HepG2 (cell line): ENCODE measurements around the gene MRPL20. TPM values are rescaled to one million over a fixed set of nuclear protein-coding genes. Genes with fewer than 3 reads are reported as not detected.

Source experiments
- ATAC-seq: fragments of 200-7000 bp; cut with Tn5 transposase; 3 replicates; pipeline ENCODE4 v1.9.1; 2020; ENCODE audit warnings: mild to moderate bottlenecking, moderate library complexity
- BruUV-seq: library from RNA; stranded (reverse); fragments of 400-500 nt; replicated peaks from 2 replicates; lab custom pipeline; 2021; lab: Mats Ljungman, UMichigan
- CTCF ChIA-PET: fragments of 300-600 bp; formaldehyde crosslinking; extraction: SDS; loops from one replicate; lab custom pipeline; 2021; ENCODE audit warnings: low total read pairs, inconsistent platforms, low intra/inter-chr PET ratio; lab: Yijun Ruan, JAX
- POLR2A ChIA-PET: fragments of 350-600 bp; sonication (Branson Sonifier 250); formaldehyde crosslinking; loops from one replicate; lab custom pipeline; 2020; ENCODE audit warnings: antibody characterized with exemption, inconsistent platforms; lab: Yijun Ruan, JAX
- DNase-seq: peaks from one replicate; pipeline ENCODE4 v3.0.0-alpha.2; 2015; ENCODE audit warnings: low spot score
- FAIRE-seq: peaks from 3 replicates; lab custom pipeline; 2011; peaks lifted over from hg19 to GRCh38; lab: Jason Lieb, UNC
- H2AFZ ChIP-seq: one replicate; pipeline ENCODE4 v1.6.1; 2011; ENCODE audit warnings: low read length, inconsistent platforms
- H3K27ac ChIP-seq: fragments of 300-600 bp; 3 replicates; pipeline ENCODE4 v1.8.0; 2011; ENCODE audit warnings: mixed run types, mild to moderate bottlenecking, mixed read lengths, low read length, inconsistent platforms; ENCODE audit not compliant: insufficient read depth; ENCODE audit errors: extremely low read length
- H3K27me3 ChIP-seq, 2 experiments: fragments of 200-600 bp in 1 of 2; 2 replicates in 1 of 2; 3 replicates in 1 of 2; pipeline versions ENCODE4 v1.6.0 to v1.8.0; 2011; ENCODE audit warnings: low read length in 2 of 2, mild to moderate bottlenecking in 2 of 2, moderate library complexity in 2 of 2, inconsistent platforms in 1 of 2; ENCODE audit not compliant: insufficient read depth in 2 of 2, control insufficient read depth in 1 of 2
- H3K36me3 ChIP-seq, 2 experiments: fragments of 200-600 bp in 1 of 2; replicated peaks in 1 of 2; 2 replicates in 1 of 2; 3 replicates in 1 of 2; pipeline versions ENCODE4 v1.5.1 to v1.8.0; 2011; ENCODE audit warnings: low read length in 2 of 2, inconsistent platforms in 1 of 2; ENCODE audit not compliant: insufficient read depth in 2 of 2, control insufficient read depth in 1 of 2
- H3K4me1 ChIP-seq: 2 replicates; pipeline ENCODE4 v1.5.1; 2012; ENCODE audit warnings: low read length, inconsistent platforms; ENCODE audit not compliant: insufficient read depth
- H3K4me2 ChIP-seq: 2 replicates; pipeline ENCODE4 v1.6.0; 2011; ENCODE audit warnings: low read depth, low read length, inconsistent platforms
- H3K4me3 ChIP-seq, 3 experiments: fragments of 200-600 bp in 1 of 3; sonication (generic), shearing (Covaris generic) in 1 of 3; replicated peaks in 1 of 3; 2 replicates each; pipeline ENCODE4 v1.5.1; 2011 to 2016; ENCODE audit warnings: low read length in 3 of 3, inconsistent platforms in 2 of 3, low read depth in 2 of 3, mild to moderate bottlenecking in 2 of 3, control low read depth in 1 of 3, mixed read lengths in 1 of 3; ENCODE audit not compliant: insufficient read depth in 1 of 3
- H3K79me2 ChIP-seq: one replicate; pipeline ENCODE4 v1.6.1; 2011; ENCODE audit warnings: low read length, inconsistent platforms; ENCODE audit not compliant: insufficient read depth
- H3K9ac ChIP-seq: 2 replicates; pipeline ENCODE4 v1.6.0; 2011; ENCODE audit warnings: mild to moderate bottlenecking, low read depth, low read length, inconsistent platforms; ENCODE audit not compliant: insufficient read depth
- H3K9me3 ChIP-seq: 2 replicates; pipeline ENCODE4 v1.5.1; 2012; ENCODE audit warnings: mild to moderate bottlenecking, low read length
- H4K20me1 ChIP-seq: 2 replicates; pipeline ENCODE4 v1.6.0; 2011; ENCODE audit warnings: inconsistent platforms, mild to moderate bottlenecking, low read length, moderate library complexity; ENCODE audit not compliant: insufficient read depth
- AGO2 ChIP-seq: fragments of 200-400 bp; formaldehyde crosslinking; optimal IDR thresholded peaks from 2 replicates; pipeline ENCODE3; 2017; ENCODE audit warnings: mild to moderate bottlenecking, low read depth, low read length, moderate library complexity
- CHD2 ChIP-seq: IDR thresholded peaks from 2 replicates; pipeline ENCODE4 v1.6.1; 2011; ENCODE audit warnings: low read depth, low read length, improper control_type of control experiment
- MED1 ChIP-seq: sonication (generic); formaldehyde crosslinking; IDR thresholded peaks from 2 replicates; pipeline ENCODE4 v1.4.0; 2020; ENCODE audit warnings: missing genetic modification reagents
- NPAS2 ChIP-seq: sonication (generic); formaldehyde crosslinking; IDR thresholded peaks from 2 replicates; pipeline ENCODE4 v1.8.0; 2022; ENCODE audit warnings: mild to moderate bottlenecking, missing genetic modification reagents, borderline replicate concordance
- REST ChIP-seq, 2 experiments: IDR thresholded peaks; 2 replicates each; pipeline ENCODE4 v1.6.1; 2011 to 2012; ENCODE audit warnings: low read length in 2 of 2, borderline replicate concordance in 1 of 2, low read depth in 1 of 2, mild to moderate bottlenecking in 1 of 2, moderate library complexity in 1 of 2
- RFXANK ChIP-seq: IDR thresholded peaks from 2 replicates; pipeline ENCODE4 v1.6.1; 2016
- SALL2 ChIP-seq: sonication (generic); formaldehyde crosslinking; IDR thresholded peaks from 2 replicates; pipeline ENCODE4 v1.8.1; 2023; ENCODE audit warnings: mild to moderate bottlenecking, missing genetic modification reagents, inconsistent platforms
- ZNF280B ChIP-seq: sonication (generic); formaldehyde crosslinking; IDR thresholded peaks from 2 replicates; pipeline ENCODE4 v1.5.0; 2020; ENCODE audit warnings: missing genetic modification reagents, mild to moderate bottlenecking, borderline replicate concordance
- WGBS: methylation state at CpG from one replicate; pipeline ENCODE4 v1.1.6; 2017; ENCODE audit warnings: low lambda C conversion rate; 5-methylcytosine and 5-hydroxymethylcytosine counted together
- in situ Hi-C: cut with HindIII; loops from 2 replicates; pipeline ENCODE4 v1.10.0; 2017; ENCODE audit warnings: low pct_unique_long_range_greater_than_20kb; ENCODE audit not compliant: extremely low pct_ligation_motif_present
- intact Hi-C: fragments of 100-400 bp; cut with micrococcal nuclease; formaldehyde crosslinking; loops from one replicate; pipeline ENCODE4 v1.10.0; 2022; ENCODE audit not compliant: unreplicated experiment
- polyA plus RNA-seq, 8 experiments: library from polyadenylated mRNA; depleted of rRNA in 3 of 8; stranded (reverse) in 7 of 8; unstranded in 1 of 8; fragments of >200 nt; fragmentation: Illumina TruSeq in 4 of 8; extraction: Trizol in 4 of 8; gene quantifications; 2 replicates each; pipeline versions ENCODE4 v1.2.1 to v1.2.3, GENCODE V29; 2011 to 2016; ENCODE audit warnings: low read depth in 4 of 8, missing spikeins in 1 of 8, mixed read lengths in 1 of 8; ENCODE audit not compliant: insufficient read depth in 1 of 8
- total RNA-seq, 5 experiments: library from RNA; depleted of rRNA; stranded (reverse); fragments of >200 nt; fragmentation: Illumina TruSeq; extraction: Trizol; gene quantifications; 2 replicates each; pipeline ENCODE4 v1.2.3, GENCODE V29; 2016; ENCODE audit warnings: low read depth in 1 of 5

The MRPL20 gene
- total and polyA plus RNA-seq, 2 of the 13 experiments (the other 11 are each of a cell fraction or from before 2014, with no cell fraction given): 59.2 to 127 TPM

- ATAC-seq: no peak
These were observed 33.1 kb downstream of the MRPL20 start for GRCh38 chr1:1373815-1374588.

More at GRCh38 chr1:1373815-1374588, 33.1 kb downstream of the MRPL20 start:
- Histone ChIP-seq H3K4me1 (peaks cover 37% of the 10 kb centered on the region), H3K27ac (peak overlapping the region; percentile 79), H3K79me2 (peaks cover 19% of the 10 kb centered on the region), H3K4me2 (peak overlapping the region; percentile 91), H3K27me3 (no peaks in the 10 kb centered on the region; a peak in 1 of 5 replicates), H3K9me3 (no peaks in the 10 kb centered on the region), H2AFZ (no peak overlapping the region), H3K4me3 (peak overlapping the region; percentile 75 to 99 (median 90)), H3K36me3 (peaks cover 0 to 3% of the 10 kb centered on the region in 2 experiments; a peak in 1 of 5 replicates), H3K9ac (peak overlapping the region; percentile 98), H4K20me1 (no peaks in the 10 kb centered on the region)
- no peak for TF ChIP-seq REST (IDR thresholded peaks at IDR 0.05; ENCODE audit: borderline replicate concordance in 1 of 2, low read depth in 1 of 2, low read length in 2 of 2)
- no peak for TF ChIP-seq ZNF280B
- no peak for TF ChIP-seq SALL2 (CRISPR knock-in tag)
- peak; percentile 22 for TF ChIP-seq AGO2
- no peak for TF ChIP-seq NPAS2 (CRISPR knock-in tag)
- TF ChIP-seq MED1 (CRISPR knock-in tag): no peak
- TF ChIP-seq CHD2: 0 out of 2 replicates have a peak, but pooled peaks have one; percentile 30
- TF ChIP-seq RFXANK (CRISPR knock-in tag): no peak
- CTCF ChIA-PET: no interaction called here
- in situ Hi-C loops: no loop called here
- intact Hi-C loops: no loop called here
- POLR2A ChIA-PET: interaction anchor here (1.4 to 3.1 kb wide), 3 partner anchors 24 to 131 kb away, joined by 3 to 35 read pairs (median 3); partner anchors contain the start of gene CCNL2
- DNase-seq: no peak
- WGBS: 82% methylated on average over 28 of the region's 52 CpGs
- BruUV-seq: TSS peak; percentile 77
- no peak for FAIRE-seq
